Measurements from ENCODE around the gene SND1. TPM values are rescaled to one million over a fixed set of nuclear protein-coding genes. Genes with fewer than 3 reads are reported as not detected.

Gene SND1
- total and polyA plus RNA-seq, 2 donors (not counting 3 experiments of a cell fraction or from before 2014, with no cell fraction given), result 116 to 249 TPM

DNA sequence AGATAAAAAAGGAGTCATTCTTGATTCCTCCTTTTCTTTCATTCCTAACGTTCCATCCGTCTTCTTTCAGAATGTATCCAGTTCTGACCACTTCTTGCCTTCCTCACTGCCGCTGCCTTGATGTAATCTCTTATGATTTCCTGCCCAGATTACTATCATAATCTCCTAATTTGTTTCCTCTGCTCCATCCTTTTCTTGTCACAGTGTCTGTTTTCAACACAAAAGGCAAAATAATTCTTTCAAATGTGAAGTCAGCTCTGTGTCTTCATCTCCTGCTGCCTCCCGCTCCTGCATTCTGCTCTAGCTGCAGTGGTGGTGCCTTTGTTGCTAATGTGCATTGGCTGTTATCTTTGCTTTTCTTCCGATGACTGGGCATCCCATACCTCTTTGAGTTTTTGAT, 150.9 kb downstream of the SND1 start:
- no peaks in the 10 kb centered on the region for H3K27me3 ChIP-seq (ENCODE audit: control insufficient read depth in 2 of 2, insufficient read depth in 2 of 2, low read length in 2 of 2)
- FAIRE-seq, result no peak
- peaks cover 5% of the 10 kb centered on the region for H4K20me1 ChIP-seq (replicated peaks; ENCODE audit: control insufficient read depth, extremely low read depth, insufficient read depth, low read length)
- intact Hi-C loops (cut with micrococcal nuclease) (no loop called here), dilution Hi-C loops (cut with MboI; ENCODE audit: extremely low pct_ligation_motif_present, low sequenced_read_pairs) (no loop called here)
- no peak overlapping the region for H3K9ac ChIP-seq (replicated peaks; ENCODE audit: extremely low read depth, insufficient read depth, low read length)
- no TSS peak for BruUV-seq (replicated peaks)
- no peak overlapping the region for H3K27ac ChIP-seq (ENCODE audit: insufficient read depth, low read depth, low read length)
- POLR2A ChIA-PET, result no interaction called here
- H3K36me3 ChIP-seq (ENCODE audit: control insufficient read depth in 2 of 2, extremely low read depth in 1 of 2, insufficient read depth in 2 of 2, low read length in 2 of 2), result no peaks in the 10 kb centered on the region
- no peak overlapping the region for H2AFZ ChIP-seq (ENCODE audit: low read depth, low read length)
- CTCF ChIA-PET, result interaction anchor here (0.6 to 1.2 kb wide), 2 partner anchors 11 to 88 kb away, joined by 4 read pairs; no protein-coding TSS in a partner anchor
- no peak for DNase-seq (ENCODE audit: low read depth, low spot score)
- no peak overlapping the region for H3K4me3 ChIP-seq (replicated peaks in 1 of 3; ENCODE audit: insufficient read depth in 1 of 3, low read depth in 1 of 3, low read length in 3 of 3)
- H3K4me1 ChIP-seq (ENCODE audit: control insufficient read depth, extremely low read depth, insufficient read depth, low read length), result no peaks in the 10 kb centered on the region
- no peaks in the 10 kb centered on the region for H3K9me1 ChIP-seq (replicated peaks; ENCODE audit: control insufficient read depth, extremely low read depth, insufficient read depth, low read length)
- peaks cover 64% of the 10 kb centered on the region for H3K79me2 ChIP-seq (ENCODE audit: control insufficient read depth, insufficient read depth, low read length)
- TF ChIP-seq, protein P1, sequence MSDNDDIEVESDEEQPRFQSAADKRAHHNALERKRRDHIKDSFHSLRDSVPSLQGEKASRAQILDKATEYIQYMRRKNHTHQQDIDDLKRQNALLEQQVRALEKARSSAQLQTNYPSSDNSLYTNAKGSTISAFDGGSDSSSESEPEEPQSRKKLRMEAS (IDR thresholded peaks at IDR 0.05; ENCODE audit: insufficient read depth, insufficient read length), result no peak
- TF ChIP-seq GATA2 (IDR thresholded peaks at IDR 0.05; ENCODE audit: insufficient read depth, insufficient read length, low read depth, low read length), result no peak
- no peak for TF ChIP-seq POLR2A (IDR thresholded peaks at IDR 0.05; ENCODE audit: low read depth, low read length)
- TF ChIP-seq JUN (IDR thresholded peaks at IDR 0.05; ENCODE audit: borderline replicate concordance, insufficient read depth, insufficient read length, low read depth), result no peak
- TF ChIP-seq FOS (IDR thresholded peaks at IDR 0.05; ENCODE audit: borderline replicate concordance, insufficient read depth, low read length), result no peak
- TF ChIP-seq POLR2AphosphoS5 (IDR thresholded peaks at IDR 0.05; ENCODE audit: insufficient read depth, low read depth, low read length), result no peak
- no peak for TF ChIP-seq CTCF (IDR thresholded peaks at IDR 0.05; ENCODE audit: extremely low read depth in 1 of 2, insufficient read depth in 1 of 2, low read depth in 1 of 2, low read length in 2 of 2)
- no peak for TF ChIP-seq EZH2 (IDR thresholded peaks at IDR 0.05; ENCODE audit: borderline replicate concordance, low read depth, low read length, severe bottlenecking)
- TF ChIP-seq MYC (IDR thresholded peaks at IDR 0.05; ENCODE audit: low read depth, low read length), result no peak
- no peak overlapping the region for H3K4me2 ChIP-seq (ENCODE audit: insufficient read depth, low read length)
- H3K9me3 ChIP-seq (replicated peaks; ENCODE audit: control insufficient read depth, insufficient read depth, low read length), result no peaks in the 10 kb centered on the region

Data from endothelial cell of umbilical vein (primary cell).